Activated CD4-positive, CD25-positive, alpha-beta regulatory T cell (primary cell): ENCODE results near the gene ACOT8.

Experiments used
- DNase-seq, 4 experiments: peaks; one replicate each; lab custom pipeline; 2025; lab: John Stamatoyannopoulos, UW

Gene ACOT8

GRCh38 chr20:45792317-45793118, 64.7 kb downstream of the ACOT8 start:
- no peak for DNase-seq
